ENCODE results near the gene NAALADL2. TPM values are rescaled to one million over a fixed set of nuclear protein-coding genes. Genes with fewer than 3 reads are reported as not detected.

Gene NAALADL2
- total RNA-seq, 1 experiment from 2014 or later: 1.0 TPM

DNA sequence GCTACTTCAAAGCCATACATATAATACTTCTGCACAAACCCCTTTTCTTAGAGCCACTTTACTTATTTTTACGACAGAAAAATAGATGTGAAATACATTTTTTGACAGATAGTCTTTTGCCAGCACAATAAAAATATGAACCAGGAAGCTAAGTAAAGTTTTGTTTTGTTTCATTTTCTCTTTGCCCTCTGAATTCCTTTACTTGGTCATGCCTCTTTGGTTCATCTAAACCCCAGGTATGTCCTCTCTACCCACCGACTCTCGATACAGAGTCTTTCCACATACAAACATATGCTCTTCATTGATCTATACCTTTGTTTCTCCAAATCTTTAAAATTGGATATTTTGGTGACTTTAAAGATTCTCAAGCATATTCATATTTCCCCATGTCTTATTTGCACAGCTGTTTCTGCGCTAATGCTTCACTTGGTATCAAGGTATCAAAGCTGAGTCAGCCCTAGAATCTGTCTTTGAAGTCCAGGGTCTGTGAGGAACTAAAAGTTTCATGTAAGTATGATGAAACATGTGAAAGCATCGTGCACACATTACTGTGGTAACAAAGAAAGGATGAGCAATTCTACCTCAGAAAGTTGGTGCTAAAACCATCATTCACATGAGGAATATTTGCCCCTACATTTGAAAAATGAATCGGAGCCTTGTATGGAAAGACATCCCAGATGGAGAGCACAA lies 845.4 kb downstream of the NAALADL2 start:
- DNase-seq (ENCODE audit: extremely low read depth, low read depth): no peak

DNA sequence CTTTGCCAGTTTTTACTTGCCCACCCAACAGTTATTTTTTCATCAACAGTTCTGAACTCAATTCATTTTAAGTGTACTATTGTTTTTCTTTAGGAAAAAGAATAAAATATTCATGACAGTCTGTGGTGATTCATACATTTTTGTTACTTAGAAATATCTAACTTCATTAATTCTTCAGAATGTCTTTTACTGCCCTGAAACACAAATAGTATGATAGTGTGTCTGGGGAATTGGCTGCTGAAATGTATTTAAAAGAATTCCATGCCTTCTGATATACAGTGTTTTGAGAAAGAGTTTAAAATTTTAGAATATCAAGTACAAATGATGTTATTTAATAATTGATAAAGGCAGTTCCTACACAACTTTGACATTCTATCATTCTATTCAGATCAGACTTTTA lies 854.1 kb downstream of the NAALADL2 start:
- DNase-seq (ENCODE audit: extremely low read depth, low read depth): no peak

DNA sequence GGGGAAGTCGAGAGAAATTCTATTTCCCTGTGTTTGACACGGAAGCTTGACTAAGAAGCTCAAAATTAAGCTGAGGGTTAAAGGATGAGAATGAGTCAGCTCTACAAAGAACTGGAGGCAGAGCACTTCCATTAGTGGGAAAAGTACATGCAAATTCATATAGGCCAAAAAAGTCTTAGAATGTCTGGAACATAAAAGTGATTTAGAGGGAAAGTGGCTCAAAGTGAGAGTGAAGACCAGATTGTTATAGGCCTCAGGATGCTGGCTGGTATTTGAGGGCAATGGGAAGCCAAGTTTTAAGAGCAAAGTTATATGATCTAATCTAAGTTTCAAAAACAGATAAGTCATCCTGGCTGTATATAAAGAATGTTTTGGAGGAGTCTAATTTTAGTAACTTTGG lies 857.3 kb downstream of the NAALADL2 start:
- no peak for DNase-seq (ENCODE audit: extremely low read depth, low read depth)

DNA sequence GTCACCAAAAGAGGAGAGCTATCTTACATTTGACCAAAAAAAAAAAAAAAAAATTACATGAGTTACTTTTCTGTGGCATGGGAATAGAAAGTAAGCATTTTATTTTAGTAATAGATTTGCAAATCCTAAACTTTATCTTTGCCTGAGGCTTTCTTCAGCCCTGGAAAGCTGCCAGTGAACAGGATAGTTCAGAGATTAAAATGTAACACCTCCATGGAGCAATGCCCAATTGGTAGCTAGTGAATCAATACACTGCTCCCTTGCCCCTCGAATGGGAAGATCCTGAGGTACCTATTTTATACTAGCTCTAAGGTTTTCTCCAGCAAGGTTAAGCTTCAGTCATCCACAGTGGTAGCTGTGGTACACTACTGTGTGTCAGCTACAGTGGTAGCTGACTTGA lies 867.1 kb downstream of the NAALADL2 start:
- DNase-seq (ENCODE audit: extremely low read depth, low read depth): no peak

DNA sequence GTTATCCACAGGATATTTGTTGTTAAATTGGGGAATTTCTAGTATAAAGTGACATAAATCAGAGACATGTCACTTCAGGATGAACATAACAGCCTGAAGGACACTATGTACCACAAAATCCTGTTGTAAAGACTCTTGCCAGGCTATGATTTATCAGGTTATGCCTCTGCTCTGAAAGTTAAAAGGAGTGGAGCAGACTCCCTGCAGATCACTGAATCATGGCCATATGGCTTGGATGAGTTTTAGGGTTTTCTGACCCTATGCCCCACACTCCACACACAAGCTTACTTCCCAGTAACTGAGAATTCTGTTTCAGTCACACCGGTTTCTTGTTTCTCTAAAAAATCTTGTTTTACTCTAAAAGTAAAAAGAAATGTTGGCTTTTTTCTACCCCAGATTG lies 869.4 kb downstream of the NAALADL2 start:
- DNase-seq (ENCODE audit: extremely low read depth, low read depth): no peak

DNA sequence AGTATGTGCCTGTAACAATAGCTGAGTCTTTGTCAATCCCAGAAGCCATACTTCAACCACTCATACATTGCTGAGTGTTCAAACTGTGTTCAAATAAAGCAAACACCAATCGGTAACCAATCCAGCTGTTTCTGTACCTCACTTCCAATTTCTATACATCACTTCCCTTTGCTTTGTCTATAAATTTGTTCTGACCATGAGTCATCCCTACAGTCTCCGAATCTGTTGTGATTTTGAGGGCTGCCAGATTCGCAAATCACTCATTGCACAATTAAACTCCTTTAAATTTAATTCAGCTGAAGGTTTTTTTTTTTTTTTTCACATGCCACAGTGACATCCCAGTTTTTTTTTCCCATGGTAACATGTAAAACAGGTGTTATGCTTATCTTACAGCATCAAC lies 870.3 kb downstream of the NAALADL2 start:
- DNase-seq (ENCODE audit: extremely low read depth, low read depth): no peak

DNA sequence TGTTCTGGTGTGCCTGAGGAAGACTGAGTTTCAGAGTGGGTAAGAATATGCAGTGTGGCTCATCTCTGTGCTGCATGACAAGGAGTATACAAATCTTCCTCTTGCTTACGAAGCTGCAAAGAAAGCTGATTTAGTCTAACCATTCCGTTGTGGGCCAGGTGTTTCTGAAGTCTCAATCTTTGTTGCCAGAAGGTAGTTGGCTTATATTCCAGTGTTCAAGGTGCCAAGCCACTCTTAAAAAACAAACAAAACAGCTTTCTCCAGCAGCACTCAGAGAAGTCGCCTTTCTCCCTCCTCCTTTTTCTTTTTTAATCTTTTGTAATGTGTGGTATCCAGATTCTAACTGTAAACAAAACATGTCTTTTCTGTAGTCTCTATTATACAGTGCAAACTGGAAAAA lies 872.4 kb downstream of the NAALADL2 start:
- DNase-seq (ENCODE audit: extremely low read depth, low read depth): no peak

DNA sequence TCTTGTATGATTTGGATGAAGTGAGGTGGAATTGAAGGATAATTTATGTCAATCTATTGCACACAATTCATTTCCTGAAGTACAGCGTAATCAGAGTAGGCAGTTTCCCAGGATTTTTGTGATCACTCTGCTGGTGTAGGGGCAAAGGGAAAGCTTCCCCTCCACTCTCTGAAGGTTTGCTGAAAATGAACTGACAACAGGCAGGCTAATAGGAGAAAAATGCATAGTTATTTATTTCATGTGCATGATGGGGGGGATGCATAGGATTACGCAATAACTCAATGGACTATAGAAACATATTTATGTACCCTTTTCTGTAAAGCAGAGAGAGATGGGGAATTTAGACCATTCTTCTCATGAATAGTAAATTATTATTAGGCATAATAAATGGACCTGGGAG lies 872.9 kb downstream of the NAALADL2 start:
- DNase-seq (ENCODE audit: extremely low read depth, low read depth): no peak

DNA sequence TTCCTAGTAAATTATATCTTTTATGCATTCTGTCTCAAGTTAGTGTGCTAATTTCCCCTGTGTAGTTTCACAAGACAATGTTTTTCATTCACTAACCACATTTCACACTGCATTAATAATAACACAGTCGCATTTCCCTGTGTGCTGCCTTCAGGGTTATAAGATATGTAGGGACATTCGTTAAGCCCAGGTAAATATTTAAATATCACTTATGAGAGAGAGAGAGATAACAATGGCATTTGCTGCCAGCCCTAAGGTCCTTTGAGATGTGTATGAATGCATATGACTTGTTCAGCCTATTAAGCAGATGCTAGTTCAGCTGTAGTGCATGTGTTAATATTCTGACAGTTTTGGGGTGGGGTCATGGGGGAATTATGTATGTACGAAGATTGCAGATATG lies 876.7 kb downstream of the NAALADL2 start:
- DNase-seq (ENCODE audit: extremely low read depth, low read depth): no peak

DNA sequence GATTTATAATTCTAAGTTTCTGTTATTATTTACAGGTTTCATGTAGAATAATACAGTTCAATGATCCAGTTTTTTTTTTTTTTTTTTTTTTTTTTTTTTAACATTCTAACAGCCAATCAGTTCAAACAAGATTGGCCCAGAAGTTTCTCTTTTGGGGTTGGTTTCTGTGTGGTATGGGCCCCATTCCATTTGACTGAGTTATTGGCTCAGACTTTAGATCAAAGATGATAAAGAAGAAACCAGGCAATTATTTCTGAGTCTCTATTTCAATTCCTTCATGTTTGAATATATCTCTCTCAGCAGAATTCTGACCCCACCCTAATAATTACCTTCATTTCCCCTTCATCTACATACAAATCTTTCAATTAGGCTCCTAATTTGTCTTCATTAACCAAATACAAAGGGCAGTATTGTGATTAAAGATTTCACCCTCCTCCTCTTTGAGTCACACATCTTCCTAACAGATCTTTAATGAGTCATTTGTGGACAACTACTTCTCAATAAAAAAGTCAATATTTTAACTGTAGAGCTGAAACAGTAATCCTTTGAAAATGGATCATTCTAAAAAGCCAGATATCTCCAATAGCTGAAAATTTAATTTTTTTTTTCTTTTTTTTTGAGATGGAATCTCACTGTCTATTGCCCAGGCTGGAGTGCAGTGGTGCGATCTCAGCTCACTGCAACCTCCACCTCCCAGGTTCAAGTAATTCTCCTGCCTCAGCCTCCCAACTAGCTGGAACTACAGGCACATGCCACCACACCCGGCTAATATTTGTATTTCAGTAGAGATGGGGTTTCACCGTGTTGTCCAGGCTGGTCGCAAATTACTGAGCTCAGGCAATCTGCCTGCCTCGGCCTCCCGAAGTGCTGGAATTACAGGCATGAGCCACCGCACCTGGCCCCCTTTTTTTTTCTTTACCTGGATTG lies 878.8 kb downstream of the NAALADL2 start:
- no peak for DNase-seq (ENCODE audit: extremely low read depth, low read depth)

DNA sequence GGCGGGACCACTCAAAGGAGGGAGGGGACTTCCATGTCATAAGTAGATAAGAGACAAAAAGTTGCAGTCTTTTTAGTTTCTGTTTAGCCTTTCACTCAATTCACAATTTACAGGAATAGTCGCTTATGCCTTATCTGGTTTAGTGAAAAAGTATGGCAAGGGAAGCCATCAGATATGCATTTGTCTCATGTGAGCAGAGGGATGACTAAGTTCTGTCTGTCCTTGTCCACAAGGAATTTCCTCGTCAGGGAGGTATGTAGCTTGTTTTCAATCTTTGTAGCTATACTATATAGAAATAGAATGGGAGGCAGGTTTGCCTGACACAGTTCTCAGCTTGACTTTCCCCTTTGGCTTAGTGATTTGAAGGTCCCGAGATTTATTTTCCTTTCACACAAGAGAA lies 882.8 kb downstream of the NAALADL2 start:
- no peak for DNase-seq (ENCODE audit: extremely low read depth, low read depth)

DNA sequence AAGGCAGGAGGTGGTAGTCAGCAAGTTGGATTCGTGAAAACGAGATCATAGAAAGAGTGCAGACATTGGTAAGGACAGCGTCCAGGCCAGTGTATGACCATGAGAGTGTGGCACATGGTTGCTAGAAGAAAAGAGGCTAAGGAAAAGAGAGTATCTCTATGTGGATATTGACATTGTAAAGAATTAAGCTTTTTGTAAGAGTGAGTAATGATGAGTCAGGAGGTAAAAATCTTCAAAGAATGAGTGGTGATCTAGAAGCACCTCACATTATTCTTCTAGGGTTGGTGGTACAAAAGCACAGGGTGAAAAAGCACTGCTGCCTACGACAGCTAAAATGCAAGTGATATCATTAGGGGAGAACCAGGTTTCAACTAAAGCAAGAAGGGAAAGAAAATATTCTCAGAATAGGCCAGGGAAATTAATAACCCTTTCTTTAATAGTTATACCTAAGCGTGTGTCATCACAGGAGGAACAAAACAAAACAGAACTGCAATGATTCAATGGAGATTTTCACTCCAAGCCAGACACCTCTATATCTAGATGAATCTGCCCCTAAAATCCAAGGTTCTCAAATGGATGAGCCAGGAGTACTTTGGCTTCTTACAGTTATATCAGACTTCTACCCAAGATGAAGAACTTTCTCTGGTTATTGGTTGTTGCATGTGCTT lies 884.7 kb downstream of the NAALADL2 start:
- DNase-seq (ENCODE audit: extremely low read depth, low read depth): no peak

DNA sequence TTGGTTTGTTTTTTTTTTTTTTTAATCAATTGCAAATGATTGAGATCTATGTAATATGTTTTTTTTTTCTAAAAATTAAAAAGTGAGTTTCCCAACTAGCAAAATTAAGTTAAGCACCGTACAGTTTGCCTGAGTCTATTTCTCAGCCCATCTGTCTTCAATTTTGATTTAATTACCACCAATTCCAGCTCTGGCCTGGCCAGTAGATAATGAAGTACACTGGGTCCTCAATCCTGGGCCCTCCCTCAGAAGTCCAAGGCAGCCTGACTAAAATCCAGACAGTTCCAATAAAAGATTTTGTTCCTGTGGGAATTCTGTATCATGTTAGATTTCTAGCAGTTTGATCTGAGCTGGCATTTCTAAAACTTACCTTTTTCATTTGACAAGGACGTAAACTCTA lies 887.2 kb downstream of the NAALADL2 start:
- no peak for DNase-seq (ENCODE audit: extremely low read depth, low read depth)

DNA sequence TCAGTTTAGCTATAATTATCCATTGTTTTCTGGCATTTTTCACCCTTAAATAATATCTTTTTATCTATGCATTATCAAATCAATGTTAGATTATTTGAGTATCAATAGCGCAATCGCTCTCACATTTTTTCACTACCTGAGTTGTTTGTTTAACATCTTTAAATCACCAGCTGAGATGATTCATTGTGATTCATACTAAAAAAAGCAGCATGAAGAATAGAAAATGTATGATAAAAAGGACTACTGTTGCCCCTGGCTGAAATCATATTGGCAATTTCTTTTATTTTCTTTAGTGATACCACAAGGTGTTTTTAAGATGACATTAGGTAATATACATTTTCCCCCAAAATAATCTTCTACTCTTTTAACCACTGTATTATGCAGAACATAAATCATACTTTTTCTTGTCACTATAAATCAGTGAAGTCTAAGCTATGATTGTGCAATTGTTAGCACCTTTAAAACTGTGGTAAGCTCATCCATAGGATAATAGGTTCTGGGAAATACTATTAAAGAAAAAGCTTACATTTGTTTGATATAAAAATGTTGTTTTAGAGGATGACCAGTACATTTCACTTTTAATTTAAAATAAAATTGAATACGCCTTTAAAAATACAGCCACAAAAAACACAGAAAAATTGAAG lies 889.1 kb downstream of the NAALADL2 start:
- DNase-seq (ENCODE audit: extremely low read depth, low read depth): no peak

DNA sequence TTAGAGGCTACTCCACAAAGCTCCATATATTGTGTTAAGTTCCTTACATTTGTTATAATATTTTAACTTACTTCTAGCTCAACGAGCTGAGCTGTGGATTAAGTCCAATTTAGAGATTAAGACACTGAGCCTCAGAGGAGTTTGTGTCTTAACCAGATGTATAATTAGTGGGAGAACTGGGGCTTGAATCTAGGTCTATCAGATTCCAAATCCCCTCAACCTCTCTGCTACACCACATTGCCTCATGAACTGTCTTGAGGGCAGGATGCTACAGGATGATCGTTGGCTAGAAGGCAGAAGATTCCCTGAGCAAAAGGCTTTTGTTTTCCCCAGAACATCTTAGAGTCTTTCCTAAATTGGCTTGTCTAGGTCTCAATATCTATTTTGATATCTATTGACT lies 890.8 kb downstream of the NAALADL2 start:
- no peak for DNase-seq (ENCODE audit: extremely low read depth, low read depth)

DNA sequence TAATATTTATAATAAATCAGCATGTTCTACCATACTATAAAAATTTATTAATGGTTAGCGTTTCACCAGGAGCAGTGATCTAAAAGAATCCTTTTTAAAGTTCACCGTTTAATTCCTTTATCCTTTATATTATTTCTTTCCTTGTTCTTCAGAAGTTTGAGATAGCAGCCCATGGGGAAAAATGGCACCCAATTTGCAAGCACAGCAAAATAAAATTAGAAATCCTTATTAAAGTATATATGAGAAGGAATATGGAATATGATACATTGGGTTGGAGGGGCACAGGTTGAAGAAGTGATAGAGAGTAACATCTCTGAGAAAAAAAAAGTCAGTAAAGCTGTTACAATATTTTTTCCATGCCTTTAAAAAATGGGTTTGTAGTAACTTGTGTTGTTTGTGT lies 892.0 kb downstream of the NAALADL2 start:
- no peak for DNase-seq (ENCODE audit: extremely low read depth, low read depth)

DNA sequence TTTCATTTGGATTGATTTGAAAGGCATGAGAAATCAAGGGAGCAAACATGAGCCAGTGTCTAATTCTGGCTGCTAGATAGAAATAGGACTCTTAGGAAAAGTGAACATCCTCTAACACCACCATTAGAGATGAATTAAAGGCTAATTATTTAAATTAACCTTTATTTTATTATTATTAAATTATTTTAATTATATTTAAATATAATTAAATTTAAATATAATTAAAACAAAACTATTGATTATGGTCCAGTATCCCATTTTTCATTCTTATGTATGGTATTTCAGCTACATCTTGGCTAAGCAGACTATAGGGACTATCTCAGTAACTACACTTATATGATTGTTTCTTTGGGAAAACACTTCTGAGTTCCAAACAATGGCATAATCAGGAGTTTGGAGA lies 904.8 kb downstream of the NAALADL2 start:
- DNase-seq (ENCODE audit: extremely low read depth, low read depth): no peak

DNA sequence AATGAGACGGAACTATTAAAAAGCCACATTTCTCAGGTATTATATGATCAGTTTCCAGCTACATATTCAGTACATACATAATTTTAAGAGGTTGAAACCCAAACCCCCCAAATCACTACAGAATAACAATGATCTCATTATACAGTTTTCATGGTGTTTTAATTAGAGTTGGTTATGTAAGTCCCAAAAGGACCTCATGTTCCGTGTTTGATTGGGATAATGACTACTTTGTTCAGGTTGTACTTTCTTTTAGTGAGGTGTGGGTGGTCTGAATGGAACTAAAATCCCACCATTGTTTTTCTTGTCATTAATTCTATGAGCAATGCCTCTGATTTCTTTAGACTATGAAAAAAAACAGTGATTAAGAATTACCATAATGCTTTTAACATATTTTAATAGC lies 905.6 kb downstream of the NAALADL2 start:
- no peak for DNase-seq (ENCODE audit: extremely low read depth, low read depth)

DNA sequence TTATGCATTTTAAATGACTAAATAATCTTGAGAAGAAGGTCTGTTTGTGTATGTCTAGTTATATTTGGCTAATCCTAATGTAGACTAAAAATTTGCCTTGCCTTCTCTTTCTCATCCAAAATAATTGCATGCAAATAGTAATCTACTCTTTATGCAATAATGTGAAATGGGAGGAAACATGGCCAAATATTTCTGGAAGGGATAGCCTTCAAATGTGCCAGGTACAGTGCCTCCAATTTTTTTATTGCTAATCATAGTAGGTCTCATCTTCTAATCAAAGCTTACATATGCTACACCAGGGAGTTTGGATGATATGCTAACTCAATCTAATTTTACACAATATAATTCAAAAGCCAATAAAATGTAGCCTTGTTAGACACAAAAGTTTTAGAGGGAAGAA lies 911.3 kb downstream of the NAALADL2 start:
- DNase-seq (ENCODE audit: extremely low read depth, low read depth): no peak

DNA sequence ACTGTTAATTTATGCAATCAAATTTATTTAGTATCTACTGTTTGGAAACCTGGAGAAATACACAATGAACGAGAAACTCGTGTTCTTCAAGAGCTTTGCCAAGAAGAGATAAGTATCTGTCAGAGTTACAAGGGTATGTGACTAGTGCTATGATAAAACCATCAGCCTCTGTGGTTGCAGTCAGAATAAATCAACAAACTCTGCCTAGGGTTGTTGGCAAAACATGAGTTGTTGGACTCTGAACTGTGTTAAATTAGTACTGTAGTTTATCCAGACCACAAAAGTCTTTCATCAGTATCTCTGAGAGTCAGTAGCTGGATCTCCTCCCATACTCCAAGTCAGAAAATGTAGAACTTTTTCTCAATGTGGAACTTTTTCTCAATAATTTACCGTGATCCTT lies 918.4 kb downstream of the NAALADL2 start:
- no peak for DNase-seq (ENCODE audit: extremely low read depth, low read depth)

DNA sequence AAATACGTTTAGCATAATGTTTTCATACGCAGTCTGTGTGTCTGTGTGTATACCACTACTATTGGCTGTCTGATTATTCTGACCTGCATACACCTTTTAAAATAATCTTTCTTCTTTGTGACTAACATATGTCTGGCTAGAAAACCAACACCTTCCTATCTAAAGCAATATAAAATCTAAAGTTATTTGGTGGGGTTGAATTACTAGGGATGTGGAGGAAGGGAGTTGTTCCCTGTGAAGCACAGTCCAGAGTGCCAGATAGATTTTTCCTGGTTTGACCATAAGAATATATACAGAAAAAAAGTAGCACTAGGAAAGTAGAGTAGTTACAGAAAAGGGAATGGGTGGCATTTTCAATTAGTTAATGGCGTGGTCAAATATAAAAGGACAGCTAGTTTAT lies 918.8 kb downstream of the NAALADL2 start:
- DNase-seq (ENCODE audit: extremely low read depth, low read depth): no peak

Measured in NCI-H460 (cell line).